HuH-7.5 (cell line): ENCODE data around the gene TSPEAR.

Source experiments
- DNase-seq: peaks from one replicate; pipeline ENCODE4 v3.0.0; 2011; ENCODE audit warnings: low spot score

The TSPEAR gene

GRCh38 chr21:44461005-44461404, 250.4 kb downstream of the TSPEAR start:
- DNase-seq, result no peak

GRCh38 chr21:44460441-44460755, 251.0 kb downstream of the TSPEAR start:
- no peak for DNase-seq

- DNase-seq, result no peak
Observed at GRCh38 chr21:44459712-44460440, 251.5 kb downstream of the TSPEAR start.

GRCh38 chr21:44458971-44459711, 252.2 kb downstream of the TSPEAR start:
- no peak for DNase-seq

- no peak for DNase-seq
Observed at GRCh38 chr21:44456915-44457736, 254.2 kb downstream of the TSPEAR start.

- DNase-seq, result no peak
Observed at GRCh38 chr21:44456214-44456914, 255.0 kb downstream of the TSPEAR start.

- DNase-seq, result peak; percentile 54
Observed at GRCh38 chr21:44455524-44456213, 255.7 kb downstream of the TSPEAR start.

GRCh38 chr21:44454747-44455523, 256.4 kb downstream of the TSPEAR start, which contains the start of gene LRRC3:
Gene LRRC3, plus strand, starts transcription at chr21:44455510. Its CDS starts 1,135 bp downstream, at chr21:44456645.
- peak; percentile 91 for DNase-seq

- DNase-seq, result no peak
Observed at GRCh38 chr21:44454058-44454457, 257.3 kb downstream of the TSPEAR start.

- no peak for DNase-seq
Observed at GRCh38 chr21:44453120-44453519, 258.3 kb downstream of the TSPEAR start.

- DNase-seq, result no peak
Observed at GRCh38 chr21:44450999-44451398, 260.4 kb downstream of the TSPEAR start.

- DNase-seq, result no peak
Observed at GRCh38 chr21:44450402-44450801, 261.0 kb downstream of the TSPEAR start.

GRCh38 chr21:44449473-44450363, 261.7 kb downstream of the TSPEAR start:
- no peak for DNase-seq

- no peak for DNase-seq
Observed at GRCh38 chr21:44448651-44449131, 262.7 kb downstream of the TSPEAR start.
